Left hindlimb (tissue), 1 donor: ENCODE measurements around the gene ABR.
"Not testable (repeated sequence)": the region's sequence is repeated elsewhere in the genome, so short reads cannot be mapped to it uniquely, and the experiment has no call there.

Experiments used
- DNase-seq: peaks from one replicate; pipeline ENCODE4 v3.0.0-alpha.2; 2018

ABR gene

GRCh38 chr17:1120596-1121441 lies 59.0 kb downstream of the ABR start:
- peak; percentile 21 for DNase-seq

- DNase-seq, result peak; percentile 11
Measured at GRCh38 chr17:1119924-1120323, 59.9 kb downstream of the ABR start.

- no peak for DNase-seq
Measured at GRCh38 chr17:1116602-1117001, 63.2 kb downstream of the ABR start.

- DNase-seq, result peak; percentile 31
Measured at GRCh38 chr17:1112875-1113274, 66.9 kb downstream of the ABR start.

- DNase-seq, result peak; percentile 28
Measured at GRCh38 chr17:1111599-1112443, 68.0 kb downstream of the ABR start.

- DNase-seq, result peak; percentile 76
Measured at GRCh38 chr17:1110862-1111598, 68.8 kb downstream of the ABR start.

- no peak for DNase-seq
Measured at GRCh38 chr17:1110541-1110861, 69.3 kb downstream of the ABR start.

- DNase-seq, result peak; percentile 73
Measured at GRCh38 chr17:1109606-1110540, 69.9 kb downstream of the ABR start.

GRCh38 chr17:1108765-1109605 lies 70.8 kb downstream of the ABR start:
- peak; percentile 64 for DNase-seq

GRCh38 chr17:1108478-1108764 lies 71.4 kb downstream of the ABR start:
- no peak for DNase-seq

GRCh38 chr17:1107777-1108477 lies 71.9 kb downstream of the ABR start:
- peak; percentile 45 for DNase-seq

GRCh38 chr17:1107083-1107776 lies 72.6 kb downstream of the ABR start:
- no peak for DNase-seq

- no peak for DNase-seq
Measured at GRCh38 chr17:1104222-1104621, 75.6 kb downstream of the ABR start.

- peak; percentile 38 for DNase-seq
Measured at GRCh38 chr17:1100382-1100781, 79.4 kb downstream of the ABR start.

- DNase-seq, result no peak
Measured at GRCh38 chr17:1099242-1099641, 80.5 kb downstream of the ABR start.

GRCh38 chr17:1097972-1098744 lies 81.6 kb downstream of the ABR start:
- DNase-seq, result not testable (repeated sequence)

GRCh38 chr17:1096215-1096614 lies 83.6 kb downstream of the ABR start:
- DNase-seq, result no peak

GRCh38 chr17:1095853-1096173 lies 84.0 kb downstream of the ABR start:
- DNase-seq, result no peak

GRCh38 chr17:1095090-1095852 lies 84.5 kb downstream of the ABR start:
- DNase-seq, result no peak
